AG08396 (cell line): ENCODE measurements around the gene CENPP.
"Not testable (repeated sequence)": the region's sequence is repeated elsewhere in the genome, so short reads cannot be mapped to it uniquely, and the experiment has no call there.

Source experiments
- DNase-seq: peaks from one replicate; pipeline ENCODE4 v3.0.0; 2012; ENCODE audit warnings: low spot score, mixed read lengths

CENPP gene

GRCh38 chr9:92545002-92545510 is 219.3 kb downstream of the CENPP start:
- no peak for DNase-seq

DNA sequence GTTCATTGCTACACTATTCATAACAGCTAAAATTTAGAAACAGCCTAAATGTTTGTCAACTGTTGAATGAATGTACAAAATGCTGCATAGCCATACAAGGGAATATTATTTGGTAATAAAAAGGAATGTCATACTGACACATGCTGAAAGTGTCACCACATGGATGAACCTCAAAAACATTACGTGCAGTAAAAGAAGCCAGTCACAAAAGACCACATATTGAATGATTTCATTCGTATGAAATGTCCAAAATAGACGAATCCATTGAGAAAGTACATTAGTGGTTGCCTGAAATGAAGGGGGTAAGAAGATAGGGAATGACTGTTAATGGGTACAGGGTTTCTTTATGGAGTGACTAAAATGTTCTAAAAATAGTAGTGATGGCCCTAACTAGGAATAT is 221.6 kb downstream of the CENPP start:
- DNase-seq: no peak

- DNase-seq: no peak
These were observed 225.0 kb downstream of the CENPP start for GRCh38 chr9:92550765-92551164.

- DNase-seq: no peak
These were observed 233.0 kb downstream of the CENPP start for GRCh38 chr9:92558612-92559374.

- DNase-seq: no peak
These were observed 235.9 kb downstream of the CENPP start for GRCh38 chr9:92561374-92562330.

- peak; percentile 32 for DNase-seq
These were observed 236.8 kb downstream of the CENPP start for GRCh38 chr9:92562461-92562967.

GRCh38 chr9:92563116-92564100 is 237.7 kb downstream of the CENPP start:
- DNase-seq: no peak

DNA sequence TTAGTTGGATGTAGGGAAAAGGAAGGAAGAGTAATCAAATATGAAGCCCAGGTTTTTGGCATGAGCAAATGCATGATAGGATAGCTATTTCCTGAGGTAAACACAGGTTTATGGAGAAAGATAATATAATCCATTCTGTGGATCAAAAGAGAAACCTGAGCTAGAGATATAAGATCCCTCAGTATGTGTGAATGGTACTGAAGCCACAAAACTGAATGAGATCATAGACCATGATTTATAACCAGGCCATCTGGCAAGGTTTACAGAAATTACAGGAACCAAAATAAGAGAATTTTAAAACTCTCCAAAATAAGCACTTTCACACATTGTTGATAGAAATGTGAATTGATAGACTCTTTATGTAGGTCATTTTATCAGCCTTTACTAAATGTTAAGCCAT is 238.8 kb downstream of the CENPP start:
- peak; percentile 13 for DNase-seq

GRCh38 chr9:92564982-92565381 is 239.2 kb downstream of the CENPP start:
- DNase-seq: no peak

GRCh38 chr9:92571871-92572270 is 246.1 kb downstream of the CENPP start:
- DNase-seq: not testable (repeated sequence)

GRCh38 chr9:92573612-92574011 is 247.9 kb downstream of the CENPP start:
- DNase-seq: not testable (repeated sequence)

DNA sequence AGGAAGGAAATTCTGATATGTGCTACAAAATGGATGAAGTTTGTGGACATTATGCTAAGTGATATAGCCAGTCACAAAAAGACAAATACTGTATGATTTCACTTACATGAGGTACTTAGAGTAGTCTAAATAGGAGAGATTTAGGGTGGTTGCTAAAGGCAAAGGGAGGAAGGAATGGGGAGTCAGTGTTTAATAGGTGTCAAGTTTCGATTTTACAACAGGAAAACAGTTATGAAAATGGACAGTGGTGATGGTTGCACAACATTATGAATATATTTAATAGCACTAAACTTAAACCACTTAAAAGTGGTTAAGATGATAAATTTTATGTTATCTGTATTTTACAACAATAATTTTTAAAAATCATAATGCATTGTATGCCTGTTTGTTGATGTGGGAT is 250.4 kb downstream of the CENPP start:
- DNase-seq: no peak

DNA sequence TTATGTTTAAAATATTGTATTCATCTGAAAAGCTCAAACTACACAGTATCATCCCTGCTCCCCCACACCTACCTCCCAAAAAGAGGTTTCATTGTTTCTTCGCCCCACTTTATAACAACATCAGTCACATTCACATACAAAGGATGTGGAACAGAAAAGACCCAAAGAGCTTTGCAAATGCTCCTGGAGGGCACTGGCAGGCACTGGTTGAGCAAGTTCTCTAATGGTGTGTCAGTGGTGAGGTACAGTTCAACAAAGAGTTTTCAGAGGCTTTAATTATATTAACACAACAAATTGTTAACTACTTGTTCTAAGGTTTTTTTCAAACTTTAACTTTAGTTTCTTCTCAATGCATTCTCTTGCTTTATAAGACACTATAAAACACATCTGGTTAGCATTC is 264.2 kb downstream of the CENPP start:
- DNase-seq: no peak

DNA sequence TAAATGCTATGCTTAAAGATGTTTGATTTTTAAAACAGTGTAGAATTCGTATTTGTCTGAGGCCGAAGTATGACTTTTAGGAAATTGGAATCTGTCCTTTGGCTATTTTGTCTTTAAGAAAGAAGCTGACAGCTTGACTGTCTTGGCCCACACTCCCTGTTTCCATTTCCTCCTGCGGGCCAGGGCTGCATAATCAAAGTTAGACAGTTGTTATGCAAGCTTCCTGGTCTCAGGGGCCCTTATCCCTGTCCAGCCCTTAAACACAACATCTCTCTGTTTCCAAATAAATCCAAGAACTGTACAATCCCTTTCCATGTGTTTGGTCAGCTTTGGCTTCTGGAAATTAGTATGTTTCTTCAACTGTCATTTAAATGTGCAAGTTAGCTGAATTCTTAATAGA is 264.6 kb downstream of the CENPP start:
- DNase-seq: peak; percentile 45

- DNase-seq: no peak
These were observed 266.8 kb downstream of the CENPP start for GRCh38 chr9:92592537-92592936.

- DNase-seq: no peak
These were observed 267.5 kb downstream of the CENPP start for GRCh38 chr9:92592946-92593861.

DNA sequence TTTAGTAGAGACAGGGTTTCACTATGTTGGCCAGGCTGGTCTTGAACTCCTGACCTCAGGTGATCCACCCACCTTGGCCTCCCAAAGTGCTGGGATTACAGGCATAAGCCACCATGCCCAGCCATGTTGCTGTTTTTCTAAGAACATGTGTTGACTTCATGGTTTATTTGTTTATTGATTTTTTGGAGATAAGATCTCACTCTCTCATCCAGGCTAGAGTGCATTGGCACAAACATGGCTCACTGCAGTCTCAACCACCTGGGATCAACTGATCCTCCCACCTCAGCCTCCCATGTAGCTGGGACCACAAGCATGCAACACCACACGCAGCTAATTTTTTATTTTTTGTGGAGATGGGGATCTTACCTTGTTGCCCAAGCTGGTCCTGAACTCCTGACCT is 269.3 kb downstream of the CENPP start:
- not testable (repeated sequence) for DNase-seq

DNA sequence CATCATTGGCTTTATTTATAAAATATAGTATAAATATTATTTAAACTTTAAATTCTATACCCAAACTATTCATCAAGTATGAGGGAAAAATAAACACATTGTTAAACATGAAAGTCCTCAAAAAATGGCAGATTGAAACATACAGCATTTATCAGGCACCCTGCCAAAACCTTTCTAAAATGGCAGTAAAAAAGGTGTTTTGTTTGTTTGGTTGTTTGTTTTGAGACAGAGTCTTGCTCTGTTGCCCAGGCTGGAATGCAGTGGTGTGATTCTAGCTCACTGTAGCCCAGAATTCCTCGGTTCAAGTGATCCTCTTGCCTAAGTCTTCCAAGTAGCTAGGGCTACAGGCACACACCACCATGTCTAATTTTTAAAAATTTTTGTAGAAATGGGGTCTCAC is 270.2 kb downstream of the CENPP start:
- no peak for DNase-seq

- DNase-seq: no peak
These were observed 272.6 kb downstream of the CENPP start for GRCh38 chr9:92598382-92598781.

GRCh38 chr9:92599938-92600461 is 274.2 kb downstream of the CENPP start:
- no peak for DNase-seq
